ENCODE results near the gene ARHGAP22. TPM values are rescaled to one million over a fixed set of nuclear protein-coding genes. Genes with fewer than 3 reads are reported as not detected.

Gene ARHGAP22
- total RNA-seq, 1 donor from 2014 or later = 2.0 TPM

- TF ChIP-seq, protein P1, sequence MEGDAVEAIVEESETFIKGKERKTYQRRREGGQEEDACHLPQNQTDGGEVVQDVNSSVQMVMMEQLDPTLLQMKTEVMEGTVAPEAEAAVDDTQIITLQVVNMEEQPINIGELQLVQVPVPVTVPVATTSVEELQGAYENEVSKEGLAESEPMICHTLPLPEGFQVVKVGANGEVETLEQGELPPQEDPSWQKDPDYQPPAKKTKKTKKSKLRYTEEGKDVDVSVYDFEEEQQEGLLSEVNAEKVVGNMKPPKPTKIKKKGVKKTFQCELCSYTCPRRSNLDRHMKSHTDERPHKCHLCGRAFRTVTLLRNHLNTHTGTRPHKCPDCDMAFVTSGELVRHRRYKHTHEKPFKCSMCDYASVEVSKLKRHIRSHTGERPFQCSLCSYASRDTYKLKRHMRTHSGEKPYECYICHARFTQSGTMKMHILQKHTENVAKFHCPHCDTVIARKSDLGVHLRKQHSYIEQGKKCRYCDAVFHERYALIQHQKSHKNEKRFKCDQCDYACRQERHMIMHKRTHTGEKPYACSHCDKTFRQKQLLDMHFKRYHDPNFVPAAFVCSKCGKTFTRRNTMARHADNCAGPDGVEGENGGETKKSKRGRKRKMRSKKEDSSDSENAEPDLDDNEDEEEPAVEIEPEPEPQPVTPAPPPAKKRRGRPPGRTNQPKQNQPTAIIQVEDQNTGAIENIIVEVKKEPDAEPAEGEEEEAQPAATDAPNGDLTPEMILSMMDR (IDR thresholded peaks at IDR 0.05) = no peak
- Histone ChIP-seq H3K4me1 (no peaks in the 10 kb centered on the region), H3K4me3 (no peak overlapping the region), H3K36me3 (no peaks in the 10 kb centered on the region), H3K9me3 (peaks cover 8 to 18% of the 10 kb centered on the region in 2 donors), H3K27ac (no peak overlapping the region), H3K27me3 (no peaks in the 10 kb centered on the region)
- DNase-seq (ENCODE audit: low spot score in 2 of 2) = no peak
- intact Hi-C loops (cut with DNase I) = no loop called here
Observed at GRCh38 chr10:48514255-48514654, 90.6 kb downstream of the ARHGAP22 start.

DNA sequence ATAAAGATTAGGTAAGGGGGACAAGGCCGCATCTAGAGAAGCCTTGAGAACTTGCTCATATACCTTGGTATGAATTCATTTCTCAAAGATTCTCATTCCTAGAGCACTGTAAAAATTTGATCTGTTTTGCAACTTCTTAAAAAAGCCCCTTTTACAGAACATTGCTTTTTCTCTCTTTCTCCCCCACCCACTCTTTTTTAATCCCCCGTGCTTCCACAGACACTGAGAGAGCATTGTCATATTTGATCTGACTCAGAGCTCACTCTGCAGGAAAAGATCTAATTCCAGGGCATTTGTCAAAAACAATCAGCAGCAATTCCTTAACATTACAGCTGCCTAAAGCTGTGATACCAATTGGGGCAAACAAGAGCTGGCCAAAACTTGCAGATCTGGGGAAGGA lies 92.0 kb downstream of the ARHGAP22 start:
- no peak for DNase-seq (ENCODE audit: low spot score in 2 of 2)
- Histone ChIP-seq H3K9me3 (peaks cover 8 to 18% of the 10 kb centered on the region in 2 donors), H3K27me3 (no peaks in the 10 kb centered on the region), H3K4me1 (no peaks in the 10 kb centered on the region), H3K36me3 (no peaks in the 10 kb centered on the region), H3K4me3 (no peak overlapping the region), H3K27ac (no peak overlapping the region)
- intact Hi-C loops (cut with DNase I) = no loop called here
- TF ChIP-seq, protein P1 (IDR thresholded peaks at IDR 0.05) = no peak

- Histone ChIP-seq H3K27ac (no peak overlapping the region), H3K9me3 (peaks cover 8 to 18% of the 10 kb centered on the region in 2 donors), H3K4me1 (no peaks in the 10 kb centered on the region), H3K4me3 (no peak overlapping the region), H3K27me3 (no peaks in the 10 kb centered on the region), H3K36me3 (no peaks in the 10 kb centered on the region)
- no peak for DNase-seq (ENCODE audit: low spot score in 2 of 2)
- intact Hi-C loops (cut with DNase I) = no loop called here
- TF ChIP-seq, protein P1 (IDR thresholded peaks at IDR 0.05) = no peak
Observed at GRCh38 chr10:48511875-48512231, 93.0 kb downstream of the ARHGAP22 start.

GRCh38 chr10:48511066-48511874 lies 93.6 kb downstream of the ARHGAP22 start:
- TF ChIP-seq, protein P1 (IDR thresholded peaks at IDR 0.05) = no peak

GRCh38 chr10:48509974-48510692 lies 94.7 kb downstream of the ARHGAP22 start:
- Histone ChIP-seq H3K36me3 (no peaks in the 10 kb centered on the region), H3K4me1 (no peaks in the 10 kb centered on the region), H3K27ac (no peak overlapping the region), H3K9me3 (peaks cover 8 to 12% of the 10 kb centered on the region in 2 donors), H3K4me3 (no peak overlapping the region), H3K27me3 (no peaks in the 10 kb centered on the region)
- intact Hi-C loops (cut with DNase I) = no loop called here
- TF ChIP-seq, protein P1 (IDR thresholded peaks at IDR 0.05) = no peak
- DNase-seq (ENCODE audit: low spot score in 2 of 2) = no peak

More at GRCh38 chr10:48511066-48511874, 93.6 kb downstream of the ARHGAP22 start:
- Histone ChIP-seq H3K27me3 (no peaks in the 10 kb centered on the region), H3K9me3 (peaks cover 8 to 18% of the 10 kb centered on the region in 2 donors), H3K36me3 (no peaks in the 10 kb centered on the region), H3K4me3 (no peak overlapping the region), H3K27ac (no peak overlapping the region), H3K4me1 (no peaks in the 10 kb centered on the region)
- intact Hi-C loops (cut with DNase I) = no loop called here
- no peak for DNase-seq (ENCODE audit: low spot score in 2 of 2)

Measured in ascending aorta (tissue), 2 donors.